B cell (primary cell): Measurements from ENCODE around the gene JADE1. TPM values are rescaled to one million over a fixed set of nuclear protein-coding genes. Genes with fewer than 3 reads are reported as not detected.

Source experiments
- ATAC-seq: fragments of 200-7000 bp; cut with Tn5 transposase; one replicate; pipeline ENCODE4 v1.10.0; 2021; ENCODE audit warnings: low read depth, mild to moderate bottlenecking, moderate number of reproducible peaks, moderate library complexity
- CTCF ChIA-PET: fragments of 350-600 bp; sonication (Branson Sonifier 250); formaldehyde crosslinking; loops from one replicate; lab custom pipeline; 2021; ENCODE audit warnings: antibody characterized with exemption, inconsistent platforms; lab: Charles Lee
- POLR2A ChIA-PET: fragments of 350-600 bp; sonication (Branson Sonifier 250); formaldehyde crosslinking; loops from one replicate; lab custom pipeline; 2021; ENCODE audit warnings: antibody characterized with exemption; lab: Charles Lee
- DNase-seq: peaks from one replicate; pipeline ENCODE4 v3.0.0; 2013
- H2AFZ ChIP-seq: 2 replicates; pipeline ENCODE4 v1.6.1; 2012; ENCODE audit warnings: mild to moderate bottlenecking, low read depth, low read length; ENCODE audit not compliant: insufficient read depth, poor library complexity, severe bottlenecking
- H3K27ac ChIP-seq, 2 donors: 1 replicate in 1 of 2; 2 replicates in 1 of 2; pipeline ENCODE4 v1.5.1; 2012 to 2013; ENCODE audit warnings: low read length in 2 of 2, mild to moderate bottlenecking in 2 of 2, moderate library complexity in 1 of 2
- H3K27me3 ChIP-seq, 4 experiments: fragments of 200-600 bp in 1 of 4; sonication (generic) in 1 of 4; replicated peaks in 1 of 4; 1 replicate in 2 of 4; 2 replicates in 2 of 4; pipeline versions ENCODE4 v1.6.1 to v1.7.0; 2013 to 2016; ENCODE audit warnings: low read length in 3 of 4, mild to moderate bottlenecking in 2 of 4, mixed read lengths in 1 of 4, moderate library complexity in 1 of 4; ENCODE audit not compliant: insufficient read depth in 4 of 4, control insufficient read depth in 3 of 4; ENCODE audit errors: control extremely low read depth in 1 of 4
- H3K36me3 ChIP-seq, 2 experiments: replicated peaks in 1 of 2; 1 replicate in 1 of 2; 2 replicates in 1 of 2; pipeline versions ENCODE4 v1.6.1 to v1.7.1; 2013; ENCODE audit warnings: low read length in 1 of 2; ENCODE audit not compliant: insufficient read depth in 2 of 2, control insufficient read depth in 1 of 2; ENCODE audit errors: control extremely low read depth in 1 of 2, extremely low read depth in 1 of 2
- H3K4me1 ChIP-seq, 2 donors: fragments of 200-600 bp in 1 of 2; sonication (generic) in 1 of 2; 1 replicate in 1 of 2; 2 replicates in 1 of 2; pipeline versions ENCODE4 v1.5.1 to v1.6.1; 2013 to 2017; ENCODE audit warnings: low read length in 2 of 2; ENCODE audit not compliant: control insufficient read depth in 2 of 2, insufficient read depth in 2 of 2
- H3K4me2 ChIP-seq: replicated peaks from 2 replicates; pipeline ENCODE3; 2012; ENCODE audit warnings: mild to moderate bottlenecking, low read depth, low read length; ENCODE audit not compliant: poor library complexity, severe bottlenecking
- H3K4me3 ChIP-seq, 5 experiments: fragments of 200-600 bp in 1 of 5; sonication (generic) in 1 of 5; 1 replicate in 3 of 5; 2 replicates in 2 of 5; pipeline versions ENCODE4 v1.5.1 to v1.7.0; 2011 to 2016; ENCODE audit warnings: low read length in 4 of 5, mild to moderate bottlenecking in 4 of 5, low read depth in 2 of 5, control low read depth in 1 of 5, moderate library complexity in 1 of 5; ENCODE audit not compliant: insufficient read depth in 1 of 5; ENCODE audit errors: control extremely low read depth in 1 of 5, extremely low read depth in 1 of 5
- H3K79me2 ChIP-seq: fragments of 200-600 bp; sonication (generic); one replicate; pipeline ENCODE4 v1.6.0; 2016; ENCODE audit warnings: low read length; ENCODE audit not compliant: control insufficient read depth, insufficient read depth
- H3K9ac ChIP-seq: fragments of 200-600 bp; sonication (generic); 2 replicates; pipeline ENCODE4 v1.6.1; 2017; ENCODE audit warnings: mild to moderate bottlenecking, low read length, moderate library complexity
- H3K9me3 ChIP-seq, 3 donors: one replicate each; pipeline versions ENCODE4 v1.6.1 to v1.7.1; 2013; ENCODE audit warnings: low read length in 2 of 3; ENCODE audit not compliant: control insufficient read depth in 2 of 3, insufficient read depth in 1 of 3; ENCODE audit errors: control extremely low read depth in 1 of 3
- H4K20me1 ChIP-seq: 2 replicates; pipeline ENCODE4 v1.6.0; 2012; ENCODE audit warnings: mild to moderate bottlenecking, low read length; ENCODE audit not compliant: insufficient read depth, control insufficient read depth, poor library complexity, severe bottlenecking
- H3K27ac Mint-ChIP-seq: one replicate; pipeline ENCODE4 v1.8.0; 2021; ENCODE audit warnings: mixed read lengths
- H3K27me3 Mint-ChIP-seq: one replicate; pipeline ENCODE4 v1.8.0; 2021; ENCODE audit warnings: mixed read lengths
- H3K4me1 Mint-ChIP-seq: one replicate; pipeline ENCODE4 v1.8.0; 2021; ENCODE audit warnings: mixed read lengths
- H3K4me3 Mint-ChIP-seq: one replicate; pipeline ENCODE4 v1.8.0; 2021; ENCODE audit warnings: mixed read lengths
- H3K9me3 Mint-ChIP-seq: one replicate; pipeline ENCODE4 v1.8.0; 2022; ENCODE audit warnings: mixed read lengths; ENCODE audit not compliant: insufficient read depth
- EZH2 ChIP-seq: IDR thresholded peaks from 2 replicates; pipeline ENCODE4 v1.6.1; 2012; ENCODE audit warnings: borderline replicate concordance, low read depth, mild to moderate bottlenecking, moderate library complexity, low read length; ENCODE audit not compliant: insufficient read depth, poor library complexity, severe bottlenecking
- WGBS: methylation state at CpG from one replicate; pipeline ENCODE4 v1.1.5; 2013; ENCODE audit warnings: missing lambda C conversion rate; ENCODE audit not compliant: insufficient coverage; 5-methylcytosine and 5-hydroxymethylcytosine counted together
- intact Hi-C: fragments of 100-400 bp; cut with micrococcal nuclease; formaldehyde crosslinking; loops from one replicate; pipeline ENCODE4 v1.10.0; 2022
- polyA plus RNA-seq: library from polyadenylated mRNA; depleted of rRNA; stranded (reverse); fragments of >200 nt; gene quantifications from 2 replicates; pipeline ENCODE4 v1.2.3, GENCODE V29; 2012
- total RNA-seq, 2 donors: library from RNA; stranded (reverse); fragments of 120-200 nt in 1 of 2; gene quantifications; 1 replicate in 1 of 2; 2 replicates in 1 of 2; pipeline versions ENCODE4 v1.2.3 to v1.2.4, GENCODE V29; 2013 to 2022
- TF ChIP-seq, protein P1 (sequence below): fragments of 200-600 bp; IDR thresholded peaks from one replicate; pipeline ENCODE4 v1.8.0; 2022; ENCODE audit warnings: antibody characterized with exemption, mild to moderate bottlenecking

Gene JADE1
- total and polyA plus RNA-seq, 2 donors (not counting 1 experiment from before 2014, with no cell fraction given) = 13.8 to 42.4 TPM

- H3K36me3 ChIP-seq = peaks cover 0 to 16% of the 10 kb centered on the region in 2 experiments
- POLR2A ChIA-PET = no interaction called here
Measured at GRCh38 chr4:128835498-128836222, 26.2 kb downstream of the JADE1 start.

DNA sequence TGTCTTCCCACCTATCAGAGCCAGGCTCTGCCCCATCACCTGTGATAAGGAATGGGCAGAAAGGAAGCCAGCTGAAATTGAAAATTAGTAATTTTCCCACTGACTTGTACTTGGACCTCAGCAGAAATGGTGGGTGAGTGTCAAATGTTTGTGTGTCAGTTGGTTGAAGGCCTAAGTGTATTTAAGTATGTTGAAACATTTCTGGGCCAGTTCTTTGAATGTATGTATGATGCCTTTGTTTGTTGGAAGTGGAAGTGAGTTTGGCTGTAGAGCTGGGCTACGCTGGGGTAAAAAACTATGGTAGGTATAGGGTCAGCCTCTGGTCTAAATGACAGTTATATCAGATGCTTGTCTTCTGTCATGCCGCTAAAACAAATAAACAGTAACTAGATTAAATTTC is 27.7 kb downstream of the JADE1 start:
- ATAC-seq (no peak), DNase-seq (no peak)
- ChIA-PET POLR2A (no interaction called here), CTCF (interaction anchor here (0.8 kb wide), 1 partner anchor 25 kb away, joined by 3 read pairs; no protein-coding TSS in a partner anchor)
- Histone ChIP-seq H3K27me3 (no peaks in the 10 kb centered on the region), H3K4me2 (no peak overlapping the region), H2AFZ (no peak overlapping the region), H3K27ac (no peak overlapping the region), H3K36me3 (peaks cover 0 to 25% of the 10 kb centered on the region in 2 experiments), H3K4me1 (peaks cover 0 to 3% of the 10 kb centered on the region in 2 donors), H3K9me3 (no peaks in the 10 kb centered on the region), H4K20me1 (peaks cover 92% of the 10 kb centered on the region), H3K9ac (no peak overlapping the region), H3K79me2 (peaks cover 97% of the 10 kb centered on the region), H3K4me3 (no peak overlapping the region)
- no peaks in the 10 kb centered on the region for H3K27me3 Mint-ChIP-seq
- no peak overlapping the region for H3K4me3 Mint-ChIP-seq
- TF ChIP-seq EZH2 = no peak
- TF ChIP-seq, protein P1, sequence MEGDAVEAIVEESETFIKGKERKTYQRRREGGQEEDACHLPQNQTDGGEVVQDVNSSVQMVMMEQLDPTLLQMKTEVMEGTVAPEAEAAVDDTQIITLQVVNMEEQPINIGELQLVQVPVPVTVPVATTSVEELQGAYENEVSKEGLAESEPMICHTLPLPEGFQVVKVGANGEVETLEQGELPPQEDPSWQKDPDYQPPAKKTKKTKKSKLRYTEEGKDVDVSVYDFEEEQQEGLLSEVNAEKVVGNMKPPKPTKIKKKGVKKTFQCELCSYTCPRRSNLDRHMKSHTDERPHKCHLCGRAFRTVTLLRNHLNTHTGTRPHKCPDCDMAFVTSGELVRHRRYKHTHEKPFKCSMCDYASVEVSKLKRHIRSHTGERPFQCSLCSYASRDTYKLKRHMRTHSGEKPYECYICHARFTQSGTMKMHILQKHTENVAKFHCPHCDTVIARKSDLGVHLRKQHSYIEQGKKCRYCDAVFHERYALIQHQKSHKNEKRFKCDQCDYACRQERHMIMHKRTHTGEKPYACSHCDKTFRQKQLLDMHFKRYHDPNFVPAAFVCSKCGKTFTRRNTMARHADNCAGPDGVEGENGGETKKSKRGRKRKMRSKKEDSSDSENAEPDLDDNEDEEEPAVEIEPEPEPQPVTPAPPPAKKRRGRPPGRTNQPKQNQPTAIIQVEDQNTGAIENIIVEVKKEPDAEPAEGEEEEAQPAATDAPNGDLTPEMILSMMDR = no peak
- no peak overlapping the region for H3K27ac Mint-ChIP-seq
- intact Hi-C loops = no loop called here
- WGBS = no CpG with 5 or more reads among the region's 2 CpGs
- H3K4me1 Mint-ChIP-seq = peaks cover 39% of the 10 kb centered on the region
- no peaks in the 10 kb centered on the region for H3K9me3 Mint-ChIP-seq

More at GRCh38 chr4:128835498-128836222, 26.2 kb downstream of the JADE1 start:
- no peak for TF ChIP-seq EZH2
- TF ChIP-seq, protein P1 = no peak
- Histone ChIP-seq H3K9me3 (no peaks in the 10 kb centered on the region), H2AFZ (no peak overlapping the region), H3K4me1 (peaks cover 10 to 18% of the 10 kb centered on the region in 2 donors), H3K79me2 (peaks cover 98% of the 10 kb centered on the region), H3K9ac (no peak overlapping the region), H3K27ac (no peak overlapping the region), H3K4me2 (no peak overlapping the region), H4K20me1 (peaks cover 92% of the 10 kb centered on the region), H3K27me3 (no peaks in the 10 kb centered on the region), H3K4me3 (no peak overlapping the region)
- no peak overlapping the region for H3K4me3 Mint-ChIP-seq
- H3K4me1 Mint-ChIP-seq = peaks cover 48% of the 10 kb centered on the region
- CTCF ChIA-PET = no interaction called here
- no peaks in the 10 kb centered on the region for H3K27me3 Mint-ChIP-seq
- H3K9me3 Mint-ChIP-seq = no peaks in the 10 kb centered on the region
- intact Hi-C loops = no loop called here
- no peak overlapping the region for H3K27ac Mint-ChIP-seq
- 81% methylated on average over 8 of the region's 8 CpGs for WGBS
- DNase-seq (no peak), ATAC-seq (no peak)
